HG02610 (cell line): ENCODE results near the gene GCC2.
"Not testable (repeated sequence)": the region's sequence is repeated elsewhere in the genome, so short reads cannot be mapped to it uniquely, and the experiment has no call there.

Source experiments
- ATAC-seq: cut with Tn5 transposase; IDR thresholded peaks from one replicate; pipeline ENCODE4 v1.9.1; 2021; ENCODE audit warnings: mild to moderate bottlenecking, moderate library complexity; ENCODE audit not compliant: unreplicated experiment

The GCC2 gene, protein sequence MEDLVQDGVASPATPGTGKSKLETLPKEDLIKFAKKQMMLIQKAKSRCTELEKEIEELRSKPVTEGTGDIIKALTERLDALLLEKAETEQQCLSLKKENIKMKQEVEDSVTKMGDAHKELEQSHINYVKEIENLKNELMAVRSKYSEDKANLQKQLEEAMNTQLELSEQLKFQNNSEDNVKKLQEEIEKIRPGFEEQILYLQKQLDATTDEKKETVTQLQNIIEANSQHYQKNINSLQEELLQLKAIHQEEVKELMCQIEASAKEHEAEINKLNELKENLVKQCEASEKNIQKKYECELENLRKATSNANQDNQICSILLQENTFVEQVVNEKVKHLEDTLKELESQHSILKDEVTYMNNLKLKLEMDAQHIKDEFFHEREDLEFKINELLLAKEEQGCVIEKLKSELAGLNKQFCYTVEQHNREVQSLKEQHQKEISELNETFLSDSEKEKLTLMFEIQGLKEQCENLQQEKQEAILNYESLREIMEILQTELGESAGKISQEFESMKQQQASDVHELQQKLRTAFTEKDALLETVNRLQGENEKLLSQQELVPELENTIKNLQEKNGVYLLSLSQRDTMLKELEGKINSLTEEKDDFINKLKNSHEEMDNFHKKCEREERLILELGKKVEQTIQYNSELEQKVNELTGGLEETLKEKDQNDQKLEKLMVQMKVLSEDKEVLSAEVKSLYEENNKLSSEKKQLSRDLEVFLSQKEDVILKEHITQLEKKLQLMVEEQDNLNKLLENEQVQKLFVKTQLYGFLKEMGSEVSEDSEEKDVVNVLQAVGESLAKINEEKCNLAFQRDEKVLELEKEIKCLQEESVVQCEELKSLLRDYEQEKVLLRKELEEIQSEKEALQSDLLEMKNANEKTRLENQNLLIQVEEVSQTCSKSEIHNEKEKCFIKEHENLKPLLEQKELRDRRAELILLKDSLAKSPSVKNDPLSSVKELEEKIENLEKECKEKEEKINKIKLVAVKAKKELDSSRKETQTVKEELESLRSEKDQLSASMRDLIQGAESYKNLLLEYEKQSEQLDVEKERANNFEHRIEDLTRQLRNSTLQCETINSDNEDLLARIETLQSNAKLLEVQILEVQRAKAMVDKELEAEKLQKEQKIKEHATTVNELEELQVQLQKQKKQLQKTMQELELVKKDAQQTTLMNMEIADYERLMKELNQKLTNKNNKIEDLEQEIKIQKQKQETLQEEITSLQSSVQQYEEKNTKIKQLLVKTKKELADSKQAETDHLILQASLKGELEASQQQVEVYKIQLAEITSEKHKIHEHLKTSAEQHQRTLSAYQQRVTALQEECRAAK (N-terminal part only)

DNA sequence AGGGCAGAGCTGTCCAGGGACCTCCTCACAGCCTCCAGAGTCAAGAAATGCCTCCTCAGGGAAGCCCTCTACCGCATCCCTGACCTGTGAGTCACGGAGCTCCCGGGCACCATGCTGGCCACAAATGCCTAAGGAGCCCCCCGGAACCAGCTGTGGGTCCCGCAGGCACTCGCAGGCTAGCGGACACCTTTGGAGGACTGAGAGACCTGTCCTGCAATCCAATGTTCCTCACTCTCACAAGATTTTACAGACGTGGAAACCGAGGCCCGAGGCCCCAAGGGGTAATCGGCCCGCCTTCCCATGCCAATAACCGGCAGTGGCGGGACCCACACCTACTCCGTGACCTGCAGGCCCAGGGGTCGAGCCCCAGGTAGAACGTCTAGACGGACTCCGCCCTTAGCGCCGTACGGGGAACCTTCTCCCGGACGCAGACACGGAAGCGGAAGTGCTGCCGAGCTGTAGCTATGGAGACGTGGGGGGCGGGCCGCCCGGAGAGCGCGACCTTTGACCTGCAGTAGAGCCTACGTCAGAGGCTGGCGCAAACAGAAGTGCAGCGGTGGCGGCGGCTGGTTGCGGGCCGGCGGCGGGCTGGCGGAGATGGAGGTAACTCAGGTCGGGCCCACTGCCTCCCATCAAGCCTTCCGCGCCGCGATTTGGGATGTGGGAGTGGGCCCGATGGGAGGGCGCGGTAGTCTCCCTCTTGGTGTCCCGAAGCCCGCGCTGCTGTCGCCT is at the start of gene GCC2:
Gene GCC2 (plus strand): TSS at position 529 of the 732 bp plus-strand sequence. CDS start 69 bp downstream, at position 598.
- ATAC-seq: peak; percentile 98

GRCh38 chr2:108399479-108399878 is 49.5 kb upstream of the GCC2 start:
- ATAC-seq: no peak

GRCh38 chr2:108401800-108402199 is 47.2 kb upstream of the GCC2 start:
- no peak for ATAC-seq

GRCh38 chr2:108403494-108403893 is 45.5 kb upstream of the GCC2 start:
- ATAC-seq: no peak

GRCh38 chr2:108404784-108405397 is 44.1 kb upstream of the GCC2 start:
- ATAC-seq: no peak

DNA sequence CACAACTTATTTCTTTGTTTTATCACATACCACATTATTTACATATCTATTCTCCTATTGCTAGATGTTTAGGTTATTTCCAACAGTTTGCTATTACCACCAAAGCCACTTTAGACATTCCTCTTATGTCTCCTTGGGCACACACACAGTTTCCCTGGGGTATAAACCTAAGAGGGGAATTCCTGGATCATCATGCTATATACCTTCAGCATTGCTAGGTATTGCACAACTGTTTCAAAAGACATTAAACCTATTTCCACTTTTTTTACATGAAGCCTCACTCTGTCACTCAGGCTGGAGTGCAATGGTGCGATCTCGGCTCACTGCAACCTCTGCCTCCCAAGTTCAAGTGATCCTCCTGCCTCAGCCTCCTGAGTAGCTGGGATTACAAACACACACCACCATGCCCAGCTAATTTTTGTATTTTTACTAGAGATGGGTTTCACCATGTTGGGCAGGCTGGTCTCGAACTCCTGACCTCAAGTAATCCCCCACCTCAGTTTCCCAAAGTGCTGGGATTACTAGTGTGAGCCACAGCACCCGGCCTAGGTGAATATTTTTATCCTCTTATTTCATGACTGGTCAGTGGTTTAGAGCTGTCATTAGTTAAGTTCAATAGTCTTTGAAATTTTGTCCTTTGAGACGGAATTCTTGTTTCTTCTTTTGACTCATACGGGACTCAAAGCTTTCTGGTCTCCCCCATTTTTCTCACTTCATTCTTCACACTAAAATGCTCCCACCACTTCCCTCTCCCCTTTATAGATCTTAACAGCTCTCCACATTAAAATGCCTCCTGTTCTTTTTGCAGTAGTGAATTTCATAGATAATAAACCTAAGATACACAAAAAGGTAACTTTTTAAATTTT is 40.9 kb upstream of the GCC2 start:
- ATAC-seq: no peak

DNA sequence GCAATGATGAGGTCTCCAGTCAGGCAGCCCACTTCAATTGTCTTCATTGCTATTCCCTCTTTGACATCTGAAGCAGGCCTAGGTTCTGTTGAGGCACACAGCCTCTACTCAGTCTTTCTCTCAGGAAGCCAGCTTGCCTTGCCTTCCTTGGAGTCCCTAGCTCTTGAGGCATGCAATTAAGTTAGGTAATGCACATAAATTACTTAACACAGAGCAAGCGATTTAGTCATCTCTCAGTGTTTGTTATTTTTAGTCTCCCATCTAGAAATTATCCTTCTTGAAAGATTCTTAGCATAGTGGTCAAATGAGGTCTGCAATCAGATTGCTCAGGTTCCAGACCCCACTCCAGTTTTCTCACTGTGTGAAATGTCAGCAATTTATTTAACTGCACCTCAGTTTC is 39.2 kb upstream of the GCC2 start:
- ATAC-seq: no peak

GRCh38 chr2:108412995-108413710 is 35.9 kb upstream of the GCC2 start:
- no peak for ATAC-seq

DNA sequence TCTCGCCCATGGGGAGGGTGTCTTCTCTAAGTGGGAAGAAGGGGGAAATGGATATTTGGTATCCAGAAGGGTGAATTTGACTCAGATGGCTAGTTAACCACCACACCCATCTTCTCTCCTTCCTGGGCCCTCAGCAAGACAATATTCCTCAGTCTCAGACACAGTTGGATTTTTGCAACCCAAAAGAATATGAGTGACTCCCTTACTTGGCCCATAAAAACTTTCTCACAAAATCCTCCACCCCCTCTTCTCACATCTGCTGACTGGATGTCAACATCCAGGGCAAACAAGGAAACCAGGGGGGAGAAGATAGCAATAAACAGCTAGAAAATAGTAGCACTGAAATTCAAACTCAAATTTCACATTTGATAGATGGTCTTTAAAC is 35.3 kb upstream of the GCC2 start:
- no peak for ATAC-seq

DNA sequence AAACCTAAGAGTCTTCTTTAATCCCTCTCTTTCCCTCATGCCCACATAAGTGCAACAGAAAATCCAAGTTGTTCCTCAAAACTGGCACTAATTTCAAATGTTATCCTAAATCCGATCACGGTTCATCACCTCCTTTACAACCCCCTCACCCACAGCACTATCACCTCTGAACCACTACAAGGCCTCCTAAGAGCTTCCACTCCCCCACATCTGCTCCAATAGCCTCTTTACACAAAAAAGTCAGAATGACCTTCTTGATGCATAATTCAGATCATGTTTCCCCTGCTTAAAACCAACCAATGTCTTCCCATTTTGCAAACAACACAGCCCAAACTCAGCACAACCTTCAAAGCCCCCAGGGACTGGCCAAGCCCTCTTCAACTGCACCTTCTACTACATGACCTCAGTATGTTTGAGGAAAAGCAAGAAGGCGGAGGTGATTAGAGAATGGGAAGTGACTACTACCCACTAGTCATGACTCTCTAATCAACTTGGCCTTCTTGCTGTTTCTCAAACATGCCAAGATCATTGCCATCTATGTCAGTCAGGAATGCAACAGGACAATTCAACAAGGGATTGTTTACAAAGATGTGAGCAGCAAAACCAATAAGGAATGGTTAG is 34.6 kb upstream of the GCC2 start:
- no peak for ATAC-seq

DNA sequence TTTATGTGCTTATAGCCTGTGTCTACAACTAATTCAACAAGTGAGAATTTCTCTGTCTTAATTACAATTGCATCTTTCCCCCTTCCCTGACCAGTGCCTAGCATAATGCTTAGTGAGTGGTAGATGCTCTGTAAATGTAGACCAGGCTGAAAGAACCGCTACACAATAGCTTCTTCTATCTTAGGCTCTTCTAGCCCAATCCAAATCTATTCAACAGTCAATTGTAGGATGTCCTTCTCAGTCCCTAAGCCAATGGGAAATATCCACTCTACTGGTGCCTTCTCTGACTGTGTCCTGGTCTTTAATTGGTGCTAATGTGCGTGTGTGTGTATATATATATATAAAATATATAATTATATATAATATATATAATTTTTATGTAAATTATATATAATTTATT is 34.1 kb upstream of the GCC2 start:
- ATAC-seq: no peak

- ATAC-seq: no peak
Observed at GRCh38 chr2:108417254-108417653, 31.8 kb upstream of the GCC2 start.

DNA sequence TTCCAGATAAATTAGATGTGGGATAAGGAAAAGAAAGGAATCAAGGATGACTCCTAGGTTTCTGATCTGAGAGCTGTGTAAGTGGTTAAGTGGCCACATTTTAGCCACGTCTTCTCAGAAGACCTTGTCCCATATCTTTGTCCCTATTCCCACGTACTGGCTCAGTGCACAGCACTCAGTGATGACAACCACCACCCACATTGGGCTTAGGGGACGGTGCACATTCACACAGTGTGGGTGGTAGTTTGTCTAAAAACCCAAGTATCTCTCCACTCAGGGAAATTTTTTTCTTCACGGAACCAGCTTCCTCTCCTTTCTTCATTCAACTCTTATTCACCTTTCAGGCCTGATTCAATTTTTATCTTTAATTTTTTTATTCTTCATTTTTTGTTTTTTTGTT is 30.6 kb upstream of the GCC2 start:
- ATAC-seq: no peak

GRCh38 chr2:108423067-108423466 is 25.9 kb upstream of the GCC2 start:
- no peak for ATAC-seq

DNA sequence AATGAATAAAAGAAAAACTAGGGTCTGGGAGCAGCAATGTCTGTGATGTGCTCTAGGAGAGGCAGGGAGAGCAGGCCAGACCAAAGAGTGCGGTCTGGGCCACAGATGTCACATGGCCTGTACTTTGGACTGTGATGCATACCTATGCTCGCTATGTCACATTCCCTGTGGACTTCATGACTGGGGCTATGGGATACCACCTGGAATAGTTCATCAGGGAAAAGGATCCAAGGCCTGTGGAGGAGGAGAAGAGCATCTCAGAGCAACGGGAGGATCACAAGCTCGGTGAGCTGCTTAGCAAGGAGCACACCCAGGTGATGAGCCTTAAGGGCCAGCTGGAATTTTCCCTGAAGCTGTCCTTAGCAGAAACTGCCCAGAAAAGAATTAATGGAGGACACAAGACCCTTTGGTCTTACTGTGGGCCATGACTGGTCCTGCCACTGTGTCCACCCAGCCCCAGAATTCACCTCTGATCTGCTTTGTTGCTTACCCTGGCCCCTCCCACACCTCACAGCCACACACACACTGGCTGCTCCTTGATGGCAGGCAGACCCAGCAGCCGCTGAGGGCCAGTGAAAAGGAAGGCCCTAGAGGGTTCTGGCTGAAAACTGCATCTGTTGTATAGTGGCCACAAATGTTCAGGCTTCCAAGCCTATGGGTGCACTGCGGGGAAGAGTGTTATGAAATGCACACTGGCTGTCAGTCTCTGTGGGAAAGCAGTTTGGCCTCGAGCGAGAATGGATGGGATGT is 25.3 kb upstream of the GCC2 start:
- ATAC-seq: no peak

GRCh38 chr2:108428286-108429009 is 20.6 kb upstream of the GCC2 start:
- no peak for ATAC-seq

- not testable (repeated sequence) for ATAC-seq
Observed at GRCh38 chr2:108435578-108435977, 13.4 kb upstream of the GCC2 start.
